ENCODE data around the gene SECTM1. TPM values are rescaled to one million over a fixed set of nuclear protein-coding genes. Genes with fewer than 3 reads are reported as not detected.

SECTM1 gene
- total and polyA plus RNA-seq, 2 experiments from 2014 or later: 9.7 to 15.0 TPM

- WGBS (ENCODE audit: low lambda C conversion rate, missing lambda C conversion rate): 13% methylated on average over 57 of the region's 109 CpGs
- H3K4me2 ChIP-seq: peak within 1 kb of the TSS; percentile 75
- no peak within 1 kb of the TSS for H3K4me3 ChIP-seq
Observed at GRCh38 chr17:82371333-82372248, 38.0 kb upstream of the SECTM1 start, which contains the start of gene UTS2R. UTS2R (plus strand) TSS chr17:82371765; CDS start chr17:82374325, 2,560 bp downstream.

GRCh38 chr17:82370471-82371332, 37.1 kb upstream of the SECTM1 start:
- 68% methylated on average over 38 of the region's 38 CpGs for WGBS (ENCODE audit: low lambda C conversion rate, missing lambda C conversion rate)
- Histone ChIP-seq H3K4me2 (peak overlapping the region; percentile 75), H3K79me2 (no peaks in the 10 kb centered on the region), H3K9me3 (ENCODE audit: low read depth) (no peaks in the 10 kb centered on the region), H3K9me2 (replicated peaks; ENCODE audit: insufficient read depth) (no peaks in the 10 kb centered on the region), H3K27me3 (peaks cover 37% of the 10 kb centered on the region), H3K36me3 (replicated peaks; ENCODE audit: insufficient read depth, low read depth) (no peaks in the 10 kb centered on the region), H2AFZ (no peak overlapping the region), H3K4me3 (no peak overlapping the region), H3K27ac (no peak overlapping the region), H3K4me1 (ENCODE audit: insufficient read depth) (peaks cover 9% of the 10 kb centered on the region), H4K20me1 (ENCODE audit: insufficient read depth, poor library complexity, severe bottlenecking) (no peaks in the 10 kb centered on the region)
- TF ChIP-seq EZH2 (IDR thresholded peaks at IDR 0.05; ENCODE audit: borderline replicate concordance) (no peak), CTCF (IDR thresholded peaks at IDR 0.05; ENCODE audit: poor library complexity) (no peak), EZH2phosphoT487 (IDR thresholded peaks at IDR 0.05; ENCODE audit: low read depth, severe bottlenecking, unreplicated experiment) (no peak)
- DNase-seq (ENCODE audit: low spot score): no peak

More at GRCh38 chr17:82371333-82372248, 38.0 kb upstream of the SECTM1 start, which contains the start of gene UTS2R:
- no peak within 1 kb of the TSS for H3K27ac ChIP-seq
- no peak within 1 kb of the TSS for H2AFZ ChIP-seq
- no peaks in the 10 kb centered on the region for H3K79me2 ChIP-seq
- no peaks in the 10 kb centered on the region for H4K20me1 ChIP-seq (ENCODE audit: insufficient read depth, poor library complexity, severe bottlenecking)
- H3K36me3 ChIP-seq (replicated peaks; ENCODE audit: insufficient read depth, low read depth): no peaks in the 10 kb centered on the region
- no peaks in the 10 kb centered on the region for H3K9me2 ChIP-seq (replicated peaks; ENCODE audit: insufficient read depth)
- peaks cover 37% of the 10 kb centered on the region for H3K27me3 ChIP-seq
- DNase-seq (ENCODE audit: low spot score): no peak
- TF ChIP-seq EZH2 (IDR thresholded peaks at IDR 0.05; ENCODE audit: borderline replicate concordance) (peak; percentile 78), CTCF (IDR thresholded peaks at IDR 0.05; ENCODE audit: poor library complexity) (no peak)
- H3K9me3 ChIP-seq (ENCODE audit: low read depth): no peaks in the 10 kb centered on the region
- H3K4me1 ChIP-seq (ENCODE audit: insufficient read depth): peaks cover 9% of the 10 kb centered on the region

- no peak for DNase-seq (ENCODE audit: low spot score)
- Histone ChIP-seq H3K27me3 (peaks cover 37% of the 10 kb centered on the region), H3K9me2 (replicated peaks; ENCODE audit: insufficient read depth) (no peaks in the 10 kb centered on the region), H3K79me2 (no peaks in the 10 kb centered on the region), H3K4me2 (no peak overlapping the region), H2AFZ (no peak overlapping the region), H3K36me3 (replicated peaks; ENCODE audit: insufficient read depth, low read depth) (no peaks in the 10 kb centered on the region), H3K4me1 (ENCODE audit: insufficient read depth) (peaks cover 9% of the 10 kb centered on the region), H3K4me3 (no peak overlapping the region), H3K27ac (no peak overlapping the region), H3K9me3 (ENCODE audit: low read depth) (no peaks in the 10 kb centered on the region), H4K20me1 (ENCODE audit: insufficient read depth, poor library complexity, severe bottlenecking) (no peaks in the 10 kb centered on the region)
- TF ChIP-seq EZH2 (IDR thresholded peaks at IDR 0.05; ENCODE audit: borderline replicate concordance) (no peak), EZH2phosphoT487 (IDR thresholded peaks at IDR 0.05; ENCODE audit: low read depth, severe bottlenecking, unreplicated experiment) (no peak)
- WGBS (ENCODE audit: low lambda C conversion rate, missing lambda C conversion rate): 96% methylated on average over 7 of the region's 7 CpGs
Observed at GRCh38 chr17:82369211-82369610, 35.6 kb upstream of the SECTM1 start.

All from hepatocyte (in vitro differentiated cells).